ENCODE results near the gene CELF4. TPM values are rescaled to one million over a fixed set of nuclear protein-coding genes. Genes with fewer than 3 reads are reported as not detected.

CELF4 gene
- total RNA-seq, 2 donors from 2014 or later, result 3.3 to 4.7 TPM

DNA sequence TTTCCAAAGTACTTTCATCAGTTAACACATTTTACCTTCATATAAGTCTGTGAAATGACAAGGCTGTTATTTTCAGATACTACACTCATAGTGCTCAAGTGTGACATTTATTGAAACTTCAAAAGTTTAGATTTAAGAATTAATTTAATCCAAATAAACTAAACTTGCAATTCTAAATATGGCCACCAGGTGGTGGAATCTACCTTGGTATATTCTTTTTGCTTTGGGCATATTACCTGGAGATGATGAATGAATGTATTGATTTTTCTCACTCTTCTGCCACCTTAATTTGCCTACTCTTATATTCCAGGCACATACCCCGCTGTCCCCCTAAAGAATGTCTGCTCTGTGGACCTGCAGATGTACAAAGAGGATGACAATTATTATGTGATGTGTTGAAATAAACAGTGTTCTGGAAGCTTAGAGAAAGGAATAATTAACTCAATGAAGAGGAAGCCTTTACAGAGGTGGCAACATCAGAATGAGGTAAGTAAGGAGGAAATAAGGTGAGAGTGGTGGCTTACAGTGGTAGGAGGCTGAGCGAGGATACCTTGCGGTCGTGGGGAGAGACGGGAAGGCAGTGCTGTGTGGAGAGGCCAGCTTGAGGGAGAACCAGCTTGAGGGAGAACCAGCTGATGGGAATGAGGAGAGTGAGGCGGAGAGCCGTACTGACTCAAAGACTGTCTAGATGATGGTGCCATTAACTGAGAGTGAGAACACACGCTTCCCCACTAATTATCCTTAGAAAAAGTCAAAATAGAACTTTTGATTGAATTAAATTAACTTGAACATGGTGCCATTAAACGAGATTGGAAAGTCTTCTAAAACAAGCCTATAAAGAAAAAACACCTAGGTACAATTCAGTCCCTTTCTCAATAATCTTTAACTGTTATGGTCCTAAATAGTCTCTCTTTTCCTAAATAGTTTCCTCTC is 179.5 kb downstream of the CELF4 start:
- H3K4me1 ChIP-seq, result no peaks in the 10 kb centered on the region
- H3K27me3 ChIP-seq, result no peaks in the 10 kb centered on the region
- 76 to 79% methylated on average over 9 of the region's 9 CpGs for WGBS, 2 donors
- no peak overlapping the region for H3K27ac ChIP-seq
- DNase-seq, result no peak
- peaks cover 0 to 17% (median 0%) of the 10 kb centered on the region in 3 donors for H3K9me3 ChIP-seq
- no peak for ATAC-seq
- intact Hi-C loops (cut with DNase I), result no loop called here
- no peaks in the 10 kb centered on the region for H3K36me3 ChIP-seq (replicated peaks in 1 of 2; ENCODE audit: insufficient read depth in 1 of 2, low read depth in 2 of 2)
- no peak overlapping the region for H3K4me3 ChIP-seq
- TF ChIP-seq CTCF (IDR thresholded peaks at IDR 0.05) (peak; percentile 53 to 80 (median 56)), POLR2A (IDR thresholded peaks at IDR 0.05) (no peak)

DNA sequence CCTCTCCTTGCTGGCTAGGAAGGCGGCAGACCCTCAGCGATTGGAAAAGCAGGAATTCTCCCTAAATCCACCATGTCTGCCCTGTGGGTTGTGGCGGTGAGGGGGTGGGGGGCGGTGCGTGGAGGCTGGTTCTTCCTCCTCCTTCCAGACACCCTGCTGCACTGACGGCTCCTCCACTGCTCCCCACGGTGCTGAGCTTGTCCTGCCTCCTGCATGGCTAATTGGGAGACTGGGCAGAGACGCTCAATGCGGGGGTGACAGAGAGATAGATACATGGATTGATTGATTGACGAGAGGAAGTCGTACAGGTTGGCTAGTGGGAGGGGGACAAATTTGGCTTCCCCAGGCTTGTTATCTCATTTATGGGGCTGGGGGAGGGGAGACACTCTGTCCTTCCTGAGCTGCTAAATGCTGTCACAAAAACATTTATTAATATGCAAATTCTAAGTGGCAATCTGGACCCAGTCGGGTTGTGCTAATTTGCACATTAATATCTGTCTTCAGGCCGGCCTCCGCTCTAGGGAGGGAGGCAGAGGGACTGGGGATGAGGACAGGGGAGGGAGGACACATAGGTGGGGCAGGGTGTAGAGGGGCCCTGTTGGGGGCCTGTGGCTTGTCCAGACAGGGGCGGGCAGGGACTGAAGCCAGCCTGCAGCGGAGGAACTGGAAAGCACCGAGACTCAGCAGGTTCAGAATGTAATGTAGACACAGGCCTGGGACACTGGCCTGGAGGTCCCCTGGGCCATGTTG is 181.6 kb downstream of the CELF4 start:
- DNase-seq (no peak), ATAC-seq (no peak)
- H3K36me3 ChIP-seq (replicated peaks in 1 of 2; ENCODE audit: insufficient read depth in 1 of 2, low read depth in 2 of 2), result no peaks in the 10 kb centered on the region
- H3K4me3 ChIP-seq, result no peak overlapping the region
- peaks cover 0 to 4% (median 0%) of the 10 kb centered on the region in 3 donors for H3K9me3 ChIP-seq
- H3K27ac ChIP-seq, result no peak overlapping the region
- H3K27me3 ChIP-seq, result no peaks in the 10 kb centered on the region
- TF ChIP-seq CTCF (IDR thresholded peaks at IDR 0.05) (no peak), POLR2A (IDR thresholded peaks at IDR 0.05) (no peak)
- H3K4me1 ChIP-seq, result no peaks in the 10 kb centered on the region
- intact Hi-C loops (cut with DNase I), result no loop called here
- 47 to 48% methylated on average over 17 of the region's 17 CpGs for WGBS, 2 donors

GRCh38 chr18:37383036-37383785 is 182.4 kb downstream of the CELF4 start:
- WGBS, 2 donors, result 55 to 61% methylated on average over 8 of the region's 8 CpGs
- ATAC-seq, result no peak
- intact Hi-C loops (cut with DNase I), result no loop called here

GRCh38 chr18:37381554-37381953 is 184.0 kb downstream of the CELF4 start:
- H3K9me3 ChIP-seq, result no peaks in the 10 kb centered on the region
- ATAC-seq (no peak), DNase-seq (no peak)
- H3K27me3 ChIP-seq, result no peaks in the 10 kb centered on the region
- 56 to 73% methylated on average over 2 of the region's 2 CpGs for WGBS, 2 donors
- H3K27ac ChIP-seq, result no peak overlapping the region
- intact Hi-C loops (cut with DNase I), result no loop called here
- H3K36me3 ChIP-seq (replicated peaks in 1 of 2; ENCODE audit: insufficient read depth in 1 of 2, low read depth in 2 of 2), result no peaks in the 10 kb centered on the region
- H3K4me1 ChIP-seq, result no peaks in the 10 kb centered on the region
- H3K4me3 ChIP-seq, result no peak overlapping the region
- no peak for TF ChIP-seq CTCF (IDR thresholded peaks at IDR 0.05)
- no peak for TF ChIP-seq POLR2A (IDR thresholded peaks at IDR 0.05)

More at GRCh38 chr18:37383036-37383785, 182.4 kb downstream of the CELF4 start:
- Histone ChIP-seq H3K4me1 (no peaks in the 10 kb centered on the region), H3K36me3 (replicated peaks in 1 of 2; ENCODE audit: insufficient read depth in 1 of 2, low read depth in 2 of 2) (no peaks in the 10 kb centered on the region), H3K27me3 (no peaks in the 10 kb centered on the region), H3K4me3 (no peak overlapping the region), H3K27ac (no peak overlapping the region), H3K9me3 (no peaks in the 10 kb centered on the region)
- TF ChIP-seq CTCF (IDR thresholded peaks at IDR 0.05) (no peak), POLR2A (IDR thresholded peaks at IDR 0.05) (no peak)
- DNase-seq, result no peak

Data from body of pancreas (tissue), 4 donors.